ENCODE data around the gene CCBE1.

CCBE1 gene

GRCh38 chr18:59514203-59514602 lies 183.0 kb downstream of the CCBE1 start:
- H3K27ac ChIP-seq = no peak overlapping the region
- TF ChIP-seq ZFX (IDR thresholded peaks at IDR 0.05; ENCODE audit: borderline replicate concordance) = no peak
- TF ChIP-seq, protein P1, sequence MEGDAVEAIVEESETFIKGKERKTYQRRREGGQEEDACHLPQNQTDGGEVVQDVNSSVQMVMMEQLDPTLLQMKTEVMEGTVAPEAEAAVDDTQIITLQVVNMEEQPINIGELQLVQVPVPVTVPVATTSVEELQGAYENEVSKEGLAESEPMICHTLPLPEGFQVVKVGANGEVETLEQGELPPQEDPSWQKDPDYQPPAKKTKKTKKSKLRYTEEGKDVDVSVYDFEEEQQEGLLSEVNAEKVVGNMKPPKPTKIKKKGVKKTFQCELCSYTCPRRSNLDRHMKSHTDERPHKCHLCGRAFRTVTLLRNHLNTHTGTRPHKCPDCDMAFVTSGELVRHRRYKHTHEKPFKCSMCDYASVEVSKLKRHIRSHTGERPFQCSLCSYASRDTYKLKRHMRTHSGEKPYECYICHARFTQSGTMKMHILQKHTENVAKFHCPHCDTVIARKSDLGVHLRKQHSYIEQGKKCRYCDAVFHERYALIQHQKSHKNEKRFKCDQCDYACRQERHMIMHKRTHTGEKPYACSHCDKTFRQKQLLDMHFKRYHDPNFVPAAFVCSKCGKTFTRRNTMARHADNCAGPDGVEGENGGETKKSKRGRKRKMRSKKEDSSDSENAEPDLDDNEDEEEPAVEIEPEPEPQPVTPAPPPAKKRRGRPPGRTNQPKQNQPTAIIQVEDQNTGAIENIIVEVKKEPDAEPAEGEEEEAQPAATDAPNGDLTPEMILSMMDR (IDR thresholded peaks at IDR 0.05) = no peak

DNA sequence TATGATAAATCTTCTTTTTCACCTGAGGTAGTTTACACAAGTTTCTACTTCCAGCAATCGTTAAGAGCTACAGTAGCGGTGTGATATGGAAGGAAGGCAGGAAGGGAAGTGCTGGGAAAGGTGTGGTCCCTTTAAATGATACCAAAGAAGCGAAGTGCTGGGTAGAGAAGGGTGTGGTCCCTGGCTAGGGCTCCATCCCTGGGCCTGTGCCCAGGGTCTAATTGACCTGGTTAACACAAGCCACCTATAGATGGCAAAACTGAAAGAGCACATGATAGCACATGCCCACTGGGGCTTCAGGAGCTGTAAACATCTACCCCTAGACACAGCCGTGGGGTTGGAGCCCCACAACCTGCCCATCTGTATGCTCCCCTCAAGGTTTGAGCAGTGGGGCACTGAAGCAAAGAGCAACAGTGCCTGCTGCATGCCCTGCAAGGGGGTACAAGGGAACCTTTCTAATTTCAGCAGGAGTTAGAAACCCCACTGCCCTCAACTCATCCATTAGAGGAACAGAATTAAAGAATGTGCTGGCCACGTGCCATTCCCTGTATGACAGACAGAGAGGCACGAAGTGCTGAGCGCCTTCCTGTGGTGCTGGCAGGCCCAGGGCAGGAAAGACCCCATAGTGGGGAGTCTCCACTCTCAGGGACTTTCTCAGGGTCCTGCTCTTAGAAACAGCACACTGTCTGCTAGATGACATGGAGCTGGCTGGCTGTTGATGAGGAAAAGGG lies 185.0 kb downstream of the CCBE1 start:
- H3K27ac ChIP-seq = no peak overlapping the region
- TF ChIP-seq, protein P1 (IDR thresholded peaks at IDR 0.05) = no peak
- no peak for TF ChIP-seq ZFX (IDR thresholded peaks at IDR 0.05; ENCODE audit: borderline replicate concordance)

- no peak for TF ChIP-seq ZFX (IDR thresholded peaks at IDR 0.05; ENCODE audit: borderline replicate concordance)
- TF ChIP-seq, protein P1 (IDR thresholded peaks at IDR 0.05) = no peak
- H3K27ac ChIP-seq = no peak overlapping the region
Measured at GRCh38 chr18:59509481-59510442, 187.5 kb downstream of the CCBE1 start.

DNA sequence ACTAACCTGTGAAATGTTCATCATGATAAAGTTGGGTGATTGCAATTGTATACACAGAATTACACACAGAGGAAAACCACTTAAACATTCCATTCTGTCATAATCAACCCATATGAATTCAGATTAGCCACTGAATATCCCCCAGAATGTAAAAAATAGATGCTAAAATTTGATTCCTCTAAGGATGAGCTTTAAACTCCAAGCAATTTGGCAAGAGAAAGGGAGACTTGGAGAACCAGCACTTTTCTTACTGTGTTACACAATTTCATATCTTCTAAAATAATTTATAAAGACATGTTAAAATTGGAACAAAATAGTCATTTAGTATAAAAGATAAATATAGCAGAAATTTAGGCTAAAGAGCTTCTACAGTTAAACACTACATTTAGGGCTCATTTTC lies 191.9 kb downstream of the CCBE1 start:
- TF ChIP-seq, protein P1 (IDR thresholded peaks at IDR 0.05) = no peak

GRCh38 chr18:59502274-59503175 lies 194.7 kb downstream of the CCBE1 start:
- H3K27ac ChIP-seq = no peak overlapping the region
- TF ChIP-seq, protein P1 (IDR thresholded peaks at IDR 0.05) = no peak
- TF ChIP-seq ZFX (IDR thresholded peaks at IDR 0.05; ENCODE audit: borderline replicate concordance) = no peak

More for the DNA sequence above, 191.9 kb downstream of the CCBE1 start:
- no peak overlapping the region for H3K27ac ChIP-seq

- TF ChIP-seq, protein P1 (IDR thresholded peaks at IDR 0.05) = no peak
- TF ChIP-seq ZFX (IDR thresholded peaks at IDR 0.05; ENCODE audit: borderline replicate concordance) = no peak
- H3K27ac ChIP-seq = no peak overlapping the region
Measured at GRCh38 chr18:59501920-59502273, 195.3 kb downstream of the CCBE1 start.
